GM23338 (cell line): ENCODE measurements around the gene RIMKLB. TPM values are rescaled to one million over a fixed set of nuclear protein-coding genes. Genes with fewer than 3 reads are reported as not detected.

Source experiments
- ATAC-seq: fragments of 200-7000 bp; cut with Tn5 transposase; 3 replicates; pipeline ENCODE4 v1.9.1; 2020
- DNase-seq: peaks from one replicate; pipeline ENCODE4 v3.0.0-alpha.2; 2015; ENCODE audit warnings: low spot score
- H2AFZ ChIP-seq: fragments of 200-600 bp; sonication (generic); 2 replicates; pipeline ENCODE4 v1.8.0; 2016; ENCODE audit warnings: antibody characterized with exemption, mild to moderate bottlenecking, moderate library complexity
- H3F3A ChIP-seq: fragments of 200-600 bp; sonication (generic); replicated peaks from 2 replicates; pipeline ENCODE4 v1.8.0; 2017; ENCODE audit warnings: antibody characterized with exemption, mixed run types, low read depth
- H3K27ac ChIP-seq: fragments of 200-600 bp; sonication (generic); 2 replicates; pipeline ENCODE4 v1.6.1; 2016; ENCODE audit warnings: low read depth
- H3K27me3 ChIP-seq: fragments of 200-600 bp; sonication (generic); 2 replicates; pipeline ENCODE4 v1.8.0; 2016; ENCODE audit warnings: mild to moderate bottlenecking, mixed run types, moderate library complexity; ENCODE audit not compliant: insufficient read depth
- H3K36me3 ChIP-seq: fragments of 200-600 bp; sonication (generic); 2 replicates; pipeline ENCODE4 v1.8.0; 2016; ENCODE audit warnings: mild to moderate bottlenecking; ENCODE audit not compliant: insufficient read depth
- H3K4me1 ChIP-seq: fragments of 200-600 bp; sonication (generic); 2 replicates; pipeline ENCODE4 v1.8.0; 2016; ENCODE audit warnings: mild to moderate bottlenecking, moderate library complexity; ENCODE audit not compliant: insufficient read depth
- H3K4me2 ChIP-seq: fragments of 200-600 bp; sonication (generic); 2 replicates; pipeline ENCODE4 v1.7.1; 2017; ENCODE audit warnings: mixed run types
- H3K4me3 ChIP-seq: fragments of 200-600 bp; sonication (generic); 2 replicates; pipeline ENCODE4 v1.6.1; 2016; ENCODE audit warnings: mixed run types
- H3K79me2 ChIP-seq: fragments of 200-600 bp; sonication (generic); replicated peaks from 2 replicates; pipeline ENCODE4 v1.8.0; 2017; ENCODE audit warnings: mild to moderate bottlenecking; ENCODE audit not compliant: insufficient read depth
- H3K9me2 ChIP-seq: fragments of 200-600 bp; sonication (generic); 2 replicates; pipeline ENCODE4 v1.8.0; 2017; ENCODE audit not compliant: insufficient read depth
- H4K20me1 ChIP-seq: fragments of 200-600 bp; sonication (generic); replicated peaks from 2 replicates; pipeline ENCODE4 v1.8.0; 2017; ENCODE audit warnings: mild to moderate bottlenecking; ENCODE audit not compliant: insufficient read depth
- H3K27ac Mint-ChIP-seq: 2 replicates; pipeline ENCODE4 v1.8.0; 2020; ENCODE audit warnings: inconsistent platforms, mild to moderate bottlenecking, moderate library complexity, mixed read lengths
- H3K27me3 Mint-ChIP-seq: 3 replicates; pipeline ENCODE4 v1.8.0; 2022; ENCODE audit warnings: low read depth, mild to moderate bottlenecking, moderate library complexity, mixed read lengths, inconsistent platforms; ENCODE audit not compliant: insufficient read depth, poor library complexity
- H3K36me3 Mint-ChIP-seq: 3 replicates; pipeline ENCODE4 v1.8.0; 2021; ENCODE audit warnings: low read depth, mild to moderate bottlenecking, inconsistent platforms, moderate library complexity, mixed read lengths
- H3K4me1 Mint-ChIP-seq: 3 replicates; pipeline ENCODE4 v1.8.0; 2020; ENCODE audit warnings: mild to moderate bottlenecking, inconsistent platforms, mixed read lengths
- H3K4me3 Mint-ChIP-seq: 3 replicates; pipeline ENCODE4 v1.8.0; 2021; ENCODE audit warnings: moderate library complexity, mild to moderate bottlenecking, inconsistent platforms, mixed read lengths
- H3K9me3 Mint-ChIP-seq: 3 replicates; pipeline ENCODE4 v1.8.0; 2020; ENCODE audit warnings: moderate library complexity, mild to moderate bottlenecking, inconsistent platforms, mixed read lengths
- CREB1 ChIP-seq: fragments of 250-450 bp; sonication (Bioruptor Pico); IDR thresholded peaks from 2 replicates; pipeline ENCODE4 v1.5.0; 2020; ENCODE audit warnings: low read depth, mild to moderate bottlenecking, moderate library complexity
- ETS1 ChIP-seq: IDR thresholded peaks from 2 replicates; pipeline ENCODE4 v1.6.1; 2016; ENCODE audit warnings: antibody characterized with exemption
- EZH2 ChIP-seq: fragments of 200-600 bp; sonication (generic); IDR thresholded peaks from one replicate; pipeline ENCODE4 v1.8.0; 2017; ENCODE audit warnings: antibody characterized with exemption, mild to moderate bottlenecking, low read depth; ENCODE audit not compliant: unreplicated experiment
- EZH2phosphoT487 ChIP-seq: fragments of 200-600 bp; sonication (generic); IDR thresholded peaks from one replicate; pipeline ENCODE4 v1.8.1; 2018; ENCODE audit warnings: antibody characterized with exemption; ENCODE audit not compliant: unreplicated experiment
- JUNB ChIP-seq: IDR thresholded peaks from one replicate; pipeline ENCODE4 v1.6.1; 2016; ENCODE audit warnings: antibody characterized with exemption; ENCODE audit not compliant: unreplicated experiment
- NANOG ChIP-seq: IDR thresholded peaks from 2 replicates; pipeline ENCODE4 v1.6.1; 2016; ENCODE audit warnings: antibody characterized with exemption, borderline replicate concordance
- POLR2AphosphoS5 ChIP-seq: IDR thresholded peaks from 2 replicates; pipeline ENCODE4 v1.6.1; 2016; ENCODE audit warnings: antibody characterized with exemption, low read depth
- ZNF114 ChIP-seq: fragments of 250-450 bp; sonication (Bioruptor Pico); IDR thresholded peaks from 2 replicates; pipeline ENCODE4 v1.5.0; 2020; ENCODE audit warnings: mild to moderate bottlenecking, moderate library complexity
- ZNF331 ChIP-seq: fragments of 250-450 bp; sonication (Bioruptor Pico); IDR thresholded peaks from 2 replicates; pipeline ENCODE4 v1.5.0; 2020; ENCODE audit warnings: low read depth, mild to moderate bottlenecking, moderate library complexity
- polyA plus RNA-seq: library from polyadenylated mRNA; unstranded; fragments of >200 nt; fragmentation: Nextera tagmentation; extraction: Ambion mirVana; gene quantifications from 2 replicates; pipeline ENCODE4 v1.2.1, GENCODE V29; 2016
- total RNA-seq: library from RNA; depleted of rRNA; stranded (reverse); fragments of >200 nt; shearing (Covaris generic); gene quantifications from 2 replicates; pipeline ENCODE4 v1.2.3, GENCODE V29; 2014
- TF ChIP-seq, protein P1 (sequence below): IDR thresholded peaks from one replicate; pipeline ENCODE4 v1.6.1; 2018; ENCODE audit warnings: antibody characterized with exemption; ENCODE audit not compliant: unreplicated experiment
- TF ChIP-seq, protein P2 (sequence below): fragments of 250-450 bp; sonication (Bioruptor Pico); IDR thresholded peaks from 2 replicates; pipeline ENCODE4 v1.5.0; 2020; ENCODE audit warnings: mild to moderate bottlenecking, moderate library complexity
- TF ChIP-seq, protein P3 (sequence below), 2 experiments: fragments of 200-600 bp in 1 of 2; sonication (generic) in 1 of 2; conservative IDR thresholded peaks; 2 replicates each; pipeline versions ENCODE4 v1.5.1 to v1.6.1; 2016 to 2017; ENCODE audit warnings: antibody characterized with exemption in 2 of 2, low read depth in 2 of 2, mild to moderate bottlenecking in 2 of 2, moderate library complexity in 1 of 2

The RIMKLB gene
- total and polyA plus RNA-seq, 2 experiments from 2014 or later: 87.0 to 104 TPM

GRCh38 chr12:8701046-8701660, 3.4 kb downstream of the RIMKLB start:
- H3K9me2 ChIP-seq: no peaks in the 10 kb centered on the region
- ATAC-seq (no peak), DNase-seq (no peak)
- H3K36me3 ChIP-seq: no peaks in the 10 kb centered on the region
- H3K79me2 ChIP-seq: peaks cover 77% of the 10 kb centered on the region
- Mint-ChIP-seq H3K4me1 (peaks cover 34% of the 10 kb centered on the region), H3K9me3 (no peaks in the 10 kb centered on the region), H3K27me3 (peaks cover 16% of the 10 kb centered on the region), H3K27ac (peak overlapping the region; percentile 67; the same call in 1 of the 2 replicates), H3K4me3 (peak overlapping the region; percentile 27; the same call in 1 of the 3 replicates), H3K36me3 (peaks cover 23% of the 10 kb centered on the region)
- no peaks in the 10 kb centered on the region for H3K27me3 ChIP-seq
- TF ChIP-seq EZH2phosphoT487: no peak
- no peak for TF ChIP-seq ZNF331 (CRISPR knock-in tag)
- no peak for TF ChIP-seq CREB1 (CRISPR knock-in tag)
- TF ChIP-seq, protein P1, sequence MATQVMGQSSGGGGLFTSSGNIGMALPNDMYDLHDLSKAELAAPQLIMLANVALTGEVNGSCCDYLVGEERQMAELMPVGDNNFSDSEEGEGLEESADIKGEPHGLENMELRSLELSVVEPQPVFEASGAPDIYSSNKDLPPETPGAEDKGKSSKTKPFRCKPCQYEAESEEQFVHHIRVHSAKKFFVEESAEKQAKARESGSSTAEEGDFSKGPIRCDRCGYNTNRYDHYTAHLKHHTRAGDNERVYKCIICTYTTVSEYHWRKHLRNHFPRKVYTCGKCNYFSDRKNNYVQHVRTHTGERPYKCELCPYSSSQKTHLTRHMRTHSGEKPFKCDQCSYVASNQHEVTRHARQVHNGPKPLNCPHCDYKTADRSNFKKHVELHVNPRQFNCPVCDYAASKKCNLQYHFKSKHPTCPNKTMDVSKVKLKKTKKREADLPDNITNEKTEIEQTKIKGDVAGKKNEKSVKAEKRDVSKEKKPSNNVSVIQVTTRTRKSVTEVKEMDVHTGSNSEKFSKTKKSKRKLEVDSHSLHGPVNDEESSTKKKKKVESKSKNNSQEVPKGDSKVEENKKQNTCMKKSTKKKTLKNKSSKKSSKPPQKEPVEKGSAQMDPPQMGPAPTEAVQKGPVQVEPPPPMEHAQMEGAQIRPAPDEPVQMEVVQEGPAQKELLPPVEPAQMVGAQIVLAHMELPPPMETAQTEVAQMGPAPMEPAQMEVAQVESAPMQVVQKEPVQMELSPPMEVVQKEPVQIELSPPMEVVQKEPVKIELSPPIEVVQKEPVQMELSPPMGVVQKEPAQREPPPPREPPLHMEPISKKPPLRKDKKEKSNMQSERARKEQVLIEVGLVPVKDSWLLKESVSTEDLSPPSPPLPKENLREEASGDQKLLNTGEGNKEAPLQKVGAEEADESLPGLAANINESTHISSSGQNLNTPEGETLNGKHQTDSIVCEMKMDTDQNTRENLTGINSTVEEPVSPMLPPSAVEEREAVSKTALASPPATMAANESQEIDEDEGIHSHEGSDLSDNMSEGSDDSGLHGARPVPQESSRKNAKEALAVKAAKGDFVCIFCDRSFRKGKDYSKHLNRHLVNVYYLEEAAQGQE: no peak
- no peak for TF ChIP-seq ZNF114 (CRISPR knock-in tag)
- TF ChIP-seq, protein P2, sequence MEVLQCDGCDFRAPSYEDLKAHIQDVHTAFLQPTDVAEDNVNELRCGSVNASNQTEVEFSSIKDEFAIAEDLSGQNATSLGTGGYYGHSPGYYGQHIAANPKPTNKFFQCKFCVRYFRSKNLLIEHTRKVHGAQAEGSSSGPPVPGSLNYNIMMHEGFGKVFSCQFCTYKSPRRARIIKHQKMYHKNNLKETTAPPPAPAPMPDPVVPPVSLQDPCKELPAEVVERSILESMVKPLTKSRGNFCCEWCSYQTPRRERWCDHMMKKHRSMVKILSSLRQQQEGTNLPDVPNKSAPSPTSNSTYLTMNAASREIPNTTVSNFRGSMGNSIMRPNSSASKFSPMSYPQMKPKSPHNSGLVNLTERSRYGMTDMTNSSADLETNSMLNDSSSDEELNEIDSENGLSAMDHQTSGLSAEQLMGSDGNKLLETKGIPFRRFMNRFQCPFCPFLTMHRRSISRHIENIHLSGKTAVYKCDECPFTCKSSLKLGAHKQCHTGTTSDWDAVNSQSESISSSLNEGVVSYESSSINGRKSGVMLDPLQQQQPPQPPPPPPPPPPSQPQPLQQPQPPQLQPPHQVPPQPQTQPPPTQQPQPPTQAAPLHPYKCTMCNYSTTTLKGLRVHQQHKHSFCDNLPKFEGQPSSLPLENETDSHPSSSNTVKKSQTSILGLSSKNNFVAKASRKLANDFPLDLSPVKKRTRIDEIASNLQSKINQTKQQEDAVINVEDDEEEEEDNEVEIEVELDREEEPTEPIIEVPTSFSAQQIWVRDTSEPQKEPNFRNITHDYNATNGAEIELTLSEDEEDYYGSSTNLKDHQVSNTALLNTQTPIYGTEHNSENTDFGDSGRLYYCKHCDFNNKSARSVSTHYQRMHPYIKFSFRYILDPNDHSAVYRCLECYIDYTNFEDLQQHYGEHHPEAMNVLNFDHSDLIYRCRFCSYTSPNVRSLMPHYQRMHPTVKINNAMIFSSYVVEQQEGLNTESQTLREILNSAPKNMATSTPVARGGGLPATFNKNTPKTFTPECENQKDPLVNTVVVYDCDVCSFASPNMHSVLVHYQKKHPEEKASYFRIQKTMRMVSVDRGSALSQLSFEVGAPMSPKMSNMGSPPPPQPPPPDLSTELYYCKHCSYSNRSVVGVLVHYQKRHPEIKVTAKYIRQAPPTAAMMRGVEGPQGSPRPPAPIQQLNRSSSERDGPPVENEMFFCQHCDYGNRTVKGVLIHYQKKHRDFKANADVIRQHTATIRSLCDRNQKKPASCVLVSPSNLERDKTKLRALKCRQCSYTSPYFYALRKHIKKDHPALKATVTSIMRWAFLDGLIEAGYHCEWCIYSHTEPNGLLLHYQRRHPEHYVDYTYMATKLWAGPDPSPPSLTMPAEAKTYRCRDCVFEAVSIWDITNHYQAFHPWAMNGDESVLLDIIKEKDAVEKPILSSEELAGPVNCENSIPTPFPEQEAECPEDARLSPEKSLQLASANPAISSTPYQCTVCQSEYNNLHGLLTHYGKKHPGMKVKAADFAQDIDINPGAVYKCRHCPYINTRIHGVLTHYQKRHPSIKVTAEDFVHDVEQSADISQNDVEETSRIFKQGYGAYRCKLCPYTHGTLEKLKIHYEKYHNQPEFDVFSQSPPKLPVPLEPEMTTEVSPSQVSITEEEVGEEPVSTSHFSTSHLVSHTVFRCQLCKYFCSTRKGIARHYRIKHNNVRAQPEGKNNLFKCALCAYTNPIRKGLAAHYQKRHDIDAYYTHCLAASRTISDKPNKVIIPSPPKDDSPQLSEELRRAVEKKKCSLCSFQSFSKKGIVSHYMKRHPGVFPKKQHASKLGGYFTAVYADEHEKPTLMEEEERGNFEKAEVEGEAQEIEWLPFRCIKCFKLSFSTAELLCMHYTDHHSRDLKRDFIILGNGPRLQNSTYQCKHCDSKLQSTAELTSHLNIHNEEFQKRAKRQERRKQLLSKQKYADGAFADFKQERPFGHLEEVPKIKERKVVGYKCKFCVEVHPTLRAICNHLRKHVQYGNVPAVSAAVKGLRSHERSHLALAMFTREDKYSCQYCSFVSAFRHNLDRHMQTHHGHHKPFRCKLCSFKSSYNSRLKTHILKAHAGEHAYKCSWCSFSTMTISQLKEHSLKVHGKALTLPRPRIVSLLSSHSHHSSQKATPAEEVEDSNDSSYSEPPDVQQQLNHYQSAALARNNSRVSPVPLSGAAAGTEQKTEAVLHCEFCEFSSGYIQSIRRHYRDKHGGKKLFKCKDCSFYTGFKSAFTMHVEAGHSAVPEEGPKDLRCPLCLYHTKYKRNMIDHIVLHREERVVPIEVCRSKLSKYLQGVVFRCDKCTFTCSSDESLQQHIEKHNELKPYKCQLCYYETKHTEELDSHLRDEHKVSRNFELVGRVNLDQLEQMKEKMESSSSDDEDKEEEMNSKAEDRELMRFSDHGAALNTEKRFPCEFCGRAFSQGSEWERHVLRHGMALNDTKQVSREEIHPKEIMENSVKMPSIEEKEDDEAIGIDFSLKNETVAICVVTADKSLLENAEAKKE: no peak
- no peak for TF ChIP-seq EZH2
- TF ChIP-seq NANOG: no peak
- TF ChIP-seq ETS1: no peak
- TF ChIP-seq POLR2AphosphoS5: no peak
- TF ChIP-seq, protein P3, sequence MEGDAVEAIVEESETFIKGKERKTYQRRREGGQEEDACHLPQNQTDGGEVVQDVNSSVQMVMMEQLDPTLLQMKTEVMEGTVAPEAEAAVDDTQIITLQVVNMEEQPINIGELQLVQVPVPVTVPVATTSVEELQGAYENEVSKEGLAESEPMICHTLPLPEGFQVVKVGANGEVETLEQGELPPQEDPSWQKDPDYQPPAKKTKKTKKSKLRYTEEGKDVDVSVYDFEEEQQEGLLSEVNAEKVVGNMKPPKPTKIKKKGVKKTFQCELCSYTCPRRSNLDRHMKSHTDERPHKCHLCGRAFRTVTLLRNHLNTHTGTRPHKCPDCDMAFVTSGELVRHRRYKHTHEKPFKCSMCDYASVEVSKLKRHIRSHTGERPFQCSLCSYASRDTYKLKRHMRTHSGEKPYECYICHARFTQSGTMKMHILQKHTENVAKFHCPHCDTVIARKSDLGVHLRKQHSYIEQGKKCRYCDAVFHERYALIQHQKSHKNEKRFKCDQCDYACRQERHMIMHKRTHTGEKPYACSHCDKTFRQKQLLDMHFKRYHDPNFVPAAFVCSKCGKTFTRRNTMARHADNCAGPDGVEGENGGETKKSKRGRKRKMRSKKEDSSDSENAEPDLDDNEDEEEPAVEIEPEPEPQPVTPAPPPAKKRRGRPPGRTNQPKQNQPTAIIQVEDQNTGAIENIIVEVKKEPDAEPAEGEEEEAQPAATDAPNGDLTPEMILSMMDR (conservative IDR thresholded peaks at IDR 0.05; ENCODE audit: low read depth in 2 of 2): no peak
- TF ChIP-seq JUNB: no peak
- H3K4me3 ChIP-seq: no peak overlapping the region
- peaks cover 22% of the 10 kb centered on the region for H3K4me1 ChIP-seq
- H3K4me2 ChIP-seq: 0 out of 2 replicates have a peak overlapping the region, but pooled peaks have one; percentile 85
- H4K20me1 ChIP-seq: peaks cover 28% of the 10 kb centered on the region
- no peaks in the 10 kb centered on the region for H3F3A ChIP-seq
- no peak overlapping the region for H3K27ac ChIP-seq
- no peak overlapping the region for H2AFZ ChIP-seq
